Activated CD4-positive, alpha-beta memory T cell treated with anti-CD3 and anti-CD28 coated beads, Interleukin-2, amount 10 ng/mL, durations not matched to agents 7 days and 5 days (primary cell): ENCODE results near the gene KCNE2. TPM values are rescaled to one million over a fixed set of nuclear protein-coding genes. Genes with fewer than 3 reads are reported as not detected.

Experiments used
- CTCF ChIA-PET: fragments of 350-600 bp; sonication (Branson Sonifier 250); formaldehyde crosslinking; loops from one replicate; lab custom pipeline; 2021; ENCODE audit warnings: antibody characterized with exemption, inconsistent platforms; lab: Charles Lee
- POLR2A ChIA-PET: fragments of 350-600 bp; sonication (Branson Sonifier 250); formaldehyde crosslinking; loops from one replicate; lab custom pipeline; 2021; ENCODE audit warnings: antibody characterized with exemption; lab: Charles Lee
- DNase-seq: peaks from one replicate; pipeline ENCODE4 v3.0.0-alpha.2; 2020
- H3K27ac Mint-ChIP-seq: one replicate; pipeline ENCODE4 v1.8.0; 2021; ENCODE audit warnings: mild to moderate bottlenecking, mixed read lengths
- H3K27me3 Mint-ChIP-seq: one replicate; pipeline ENCODE4 v1.8.0; 2021; ENCODE audit warnings: mixed read lengths
- H3K36me3 Mint-ChIP-seq: one replicate; pipeline ENCODE4 v1.8.0; 2021; ENCODE audit warnings: low read depth, mixed read lengths
- H3K4me1 Mint-ChIP-seq: one replicate; pipeline ENCODE4 v1.8.0; 2021; ENCODE audit warnings: mixed read lengths
- H3K4me3 Mint-ChIP-seq: one replicate; pipeline ENCODE4 v1.8.0; 2021; ENCODE audit warnings: mild to moderate bottlenecking, mixed read lengths
- H3K9me3 Mint-ChIP-seq: one replicate; pipeline ENCODE4 v1.8.0; 2021; ENCODE audit warnings: mixed read lengths
- total RNA-seq, 2 experiments: library from RNA; stranded (reverse); gene quantifications; one replicate each; pipeline ENCODE4 v1.2.3, GENCODE V29; 2021

KCNE2 gene
- total RNA-seq, 2 experiments from 2014 or later: not detected

GRCh38 chr21:34342476-34342875 is 21.3 kb upstream of the KCNE2 start:
- H3K27me3 Mint-ChIP-seq: peaks cover 10% of the 10 kb centered on the region
- H3K4me3 Mint-ChIP-seq: no peak overlapping the region
- H3K27ac Mint-ChIP-seq: no peak overlapping the region
- H3K36me3 Mint-ChIP-seq: no peaks in the 10 kb centered on the region
- peaks cover 8% of the 10 kb centered on the region for H3K4me1 Mint-ChIP-seq
- POLR2A ChIA-PET: no interaction called here
- CTCF ChIA-PET: interaction anchor here (0.6 kb wide), 1 partner anchor 139 kb away, joined by 4 read pairs; no protein-coding TSS in a partner anchor
- no peaks in the 10 kb centered on the region for H3K9me3 Mint-ChIP-seq
- DNase-seq: no peak

- no peak overlapping the region for H3K27ac Mint-ChIP-seq
- peaks cover 10% of the 10 kb centered on the region for H3K27me3 Mint-ChIP-seq
- ChIA-PET POLR2A (interaction anchor here (1.0 kb wide), 1 partner anchor 419 kb away, joined by 4 read pairs; no protein-coding TSS in a partner anchor), CTCF (interaction anchor here (2.4 kb wide), 1 partner anchor 420 kb away, joined by 8 read pairs; no protein-coding TSS in a partner anchor)
- peaks cover 12% of the 10 kb centered on the region for H3K4me1 Mint-ChIP-seq
- no peak for DNase-seq
- H3K36me3 Mint-ChIP-seq: no peaks in the 10 kb centered on the region
- no peaks in the 10 kb centered on the region for H3K9me3 Mint-ChIP-seq
- no peak overlapping the region for H3K4me3 Mint-ChIP-seq
These were observed 20.5 kb upstream of the KCNE2 start for GRCh38 chr21:34343347-34343746.

DNA sequence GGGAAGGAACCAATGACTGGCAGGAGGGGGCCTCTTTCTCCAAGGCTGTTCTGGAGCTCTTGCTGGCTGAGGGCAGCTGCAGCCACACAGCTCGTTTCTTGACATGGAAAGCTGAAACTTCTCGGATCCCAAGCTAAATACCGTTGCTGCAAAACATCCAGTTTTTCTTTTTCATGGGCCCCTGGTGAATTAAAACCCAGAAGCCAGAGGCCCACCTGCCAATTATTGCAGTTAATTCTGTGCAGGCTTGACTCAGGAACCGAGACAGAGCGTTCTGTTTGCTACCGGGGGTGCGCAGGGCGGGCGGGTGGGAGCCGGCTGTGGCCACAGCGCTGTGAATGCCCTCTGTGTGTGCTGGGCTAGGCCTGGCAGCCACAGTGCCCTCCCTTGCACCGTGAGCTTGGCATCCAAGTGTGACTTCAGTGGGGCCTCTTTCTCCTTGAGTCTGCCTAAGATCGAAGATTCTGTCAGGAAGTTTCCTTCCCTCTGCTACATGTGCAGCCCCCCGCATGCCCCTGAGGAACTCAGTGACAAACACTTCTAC is 19.9 kb upstream of the KCNE2 start:
- peaks cover 12% of the 10 kb centered on the region for H3K4me1 Mint-ChIP-seq
- POLR2A ChIA-PET: interaction anchor here (1.0 kb wide), 1 partner anchor 420 kb away, joined by 4 read pairs; no protein-coding TSS in a partner anchor
- no peaks in the 10 kb centered on the region for H3K36me3 Mint-ChIP-seq
- no peak overlapping the region for H3K4me3 Mint-ChIP-seq
- H3K27me3 Mint-ChIP-seq: peaks cover 10% of the 10 kb centered on the region
- no peak overlapping the region for H3K27ac Mint-ChIP-seq
- DNase-seq: no peak
- CTCF ChIA-PET: interaction anchor here (2.4 kb wide), 1 partner anchor 420 kb away, joined by 8 read pairs; no protein-coding TSS in a partner anchor
- no peaks in the 10 kb centered on the region for H3K9me3 Mint-ChIP-seq

GRCh38 chr21:34344584-34344983 is 19.2 kb upstream of the KCNE2 start:
- Mint-ChIP-seq H3K36me3 (no peaks in the 10 kb centered on the region), H3K27me3 (peaks cover 10% of the 10 kb centered on the region), H3K27ac (no peak overlapping the region), H3K4me3 (no peak overlapping the region), H3K9me3 (no peaks in the 10 kb centered on the region), H3K4me1 (peaks cover 12% of the 10 kb centered on the region)
- ChIA-PET CTCF (interaction anchor here (2.4 kb wide), 1 partner anchor 421 kb away, joined by 8 read pairs; no protein-coding TSS in a partner anchor), POLR2A (no interaction called here)
- no peak for DNase-seq

DNA sequence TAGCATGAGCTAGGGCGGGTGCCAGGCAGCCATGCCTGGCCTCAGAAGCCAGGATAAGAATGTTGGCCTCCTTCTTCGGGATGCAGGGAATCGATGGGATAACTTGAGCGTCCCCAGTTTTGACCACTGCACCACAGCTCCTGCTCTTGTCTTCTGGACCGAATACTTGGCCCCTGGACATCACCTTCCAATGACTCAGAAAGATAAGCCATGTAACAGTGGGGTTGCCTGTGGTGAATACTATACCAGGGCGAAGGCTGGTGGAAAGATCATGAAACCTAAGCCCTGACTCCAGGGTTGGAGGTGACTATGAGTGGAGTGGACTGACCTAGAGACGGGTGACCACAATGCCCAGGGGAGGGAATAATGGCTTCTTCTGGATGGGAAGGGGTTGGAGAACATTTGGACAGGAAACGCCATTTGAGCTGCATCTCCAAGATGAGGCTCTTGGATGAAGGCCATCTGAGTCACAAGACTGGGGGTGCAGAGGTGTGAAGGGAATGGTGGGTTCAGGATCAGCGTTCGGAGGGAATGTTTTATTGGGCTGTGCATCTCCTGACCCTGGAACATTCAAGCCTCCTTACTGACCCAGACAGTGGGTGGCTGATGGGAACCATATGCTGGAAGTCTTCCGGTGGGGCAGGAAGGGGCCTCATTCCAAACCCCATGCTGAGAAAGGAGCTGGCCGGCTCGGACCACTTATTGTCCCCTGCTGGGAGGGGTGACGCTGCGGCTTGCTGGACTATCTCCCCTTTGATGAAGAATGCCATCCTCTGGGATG is 18.5 kb upstream of the KCNE2 start:
- no peak overlapping the region for H3K4me3 Mint-ChIP-seq
- H3K27ac Mint-ChIP-seq: no peak overlapping the region
- no peak for DNase-seq
- H3K27me3 Mint-ChIP-seq: peaks cover 10% of the 10 kb centered on the region
- POLR2A ChIA-PET: interaction anchor here (1.2 kb wide), 1 partner anchor 421 kb away, joined by 6 read pairs; no protein-coding TSS in a partner anchor
- H3K9me3 Mint-ChIP-seq: no peaks in the 10 kb centered on the region
- H3K4me1 Mint-ChIP-seq: peaks cover 8% of the 10 kb centered on the region
- CTCF ChIA-PET: interaction anchor here (0.9 to 7.9 kb wide), 3 partner anchors 101 to 424 kb away, joined by 3 to 253 read pairs (median 8); no protein-coding TSS in a partner anchor
- no peaks in the 10 kb centered on the region for H3K36me3 Mint-ChIP-seq

DNA sequence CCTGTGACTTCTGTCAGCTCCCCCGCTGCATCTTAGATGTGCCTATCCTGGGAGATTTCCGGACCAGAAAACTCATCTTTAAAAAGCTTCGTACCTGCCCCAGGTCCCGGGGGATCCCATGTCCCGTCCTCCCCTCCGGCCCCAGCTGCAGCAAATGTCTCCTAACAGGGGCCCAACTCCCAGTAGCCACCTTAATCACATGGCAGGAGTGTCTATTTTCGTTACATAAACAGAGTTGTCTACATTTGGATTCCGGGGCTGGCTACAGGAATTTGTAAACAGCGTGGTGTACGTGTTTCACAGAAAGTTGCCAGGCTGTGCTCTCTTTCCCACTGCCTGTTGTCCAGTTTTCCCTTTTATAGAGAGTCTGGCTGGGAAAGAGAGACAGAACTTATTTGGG is 17.9 kb upstream of the KCNE2 start:
- ChIA-PET POLR2A (interaction anchor here (1.2 kb wide), 1 partner anchor 421 kb away, joined by 6 read pairs; no protein-coding TSS in a partner anchor), CTCF (interaction anchor here (0.9 to 7.9 kb wide), 2 partner anchors 101 to 425 kb away, joined by 3 to 253 read pairs; no protein-coding TSS in a partner anchor)
- no peaks in the 10 kb centered on the region for H3K9me3 Mint-ChIP-seq
- peaks cover 7% of the 10 kb centered on the region for H3K27me3 Mint-ChIP-seq
- DNase-seq: no peak
- no peak overlapping the region for H3K27ac Mint-ChIP-seq
- no peaks in the 10 kb centered on the region for H3K36me3 Mint-ChIP-seq
- peaks cover 4% of the 10 kb centered on the region for H3K4me1 Mint-ChIP-seq
- no peak overlapping the region for H3K4me3 Mint-ChIP-seq

- DNase-seq: no peak
- ChIA-PET POLR2A (interaction anchor here (1.9 kb wide), 1 partner anchor 425 kb away, joined by 17 read pairs; no protein-coding TSS in a partner anchor), CTCF (interaction anchor here (0.8 to 7.9 kb wide), 7 partner anchors 10 to 455 kb away, joined by 3 to 253 read pairs (median 12); partner anchors contain the start of genes MRPS6 and SLC5A3)
- H3K27me3 Mint-ChIP-seq: peaks cover 11% of the 10 kb centered on the region
- H3K27ac Mint-ChIP-seq: no peak overlapping the region
- no peaks in the 10 kb centered on the region for H3K36me3 Mint-ChIP-seq
- H3K4me1 Mint-ChIP-seq: peaks cover 4% of the 10 kb centered on the region
- no peak overlapping the region for H3K4me3 Mint-ChIP-seq
- H3K9me3 Mint-ChIP-seq: no peaks in the 10 kb centered on the region
These were observed 14.8 kb upstream of the KCNE2 start for GRCh38 chr21:34348890-34349519.

- peak; percentile 37 for DNase-seq
- H3K9me3 Mint-ChIP-seq: no peaks in the 10 kb centered on the region
- POLR2A ChIA-PET: no interaction called here
- no peak overlapping the region for H3K27ac Mint-ChIP-seq
- CTCF ChIA-PET: interaction anchor here (7.9 kb wide), 1 partner anchor 431 kb away, joined by 253 read pairs; no protein-coding TSS in a partner anchor
- H3K4me3 Mint-ChIP-seq: no peak overlapping the region
- peaks cover 21% of the 10 kb centered on the region for H3K27me3 Mint-ChIP-seq
- peaks cover 4% of the 10 kb centered on the region for H3K4me1 Mint-ChIP-seq
- H3K36me3 Mint-ChIP-seq: no peaks in the 10 kb centered on the region
These were observed 12.0 kb upstream of the KCNE2 start for GRCh38 chr21:34351786-34352241.

DNA sequence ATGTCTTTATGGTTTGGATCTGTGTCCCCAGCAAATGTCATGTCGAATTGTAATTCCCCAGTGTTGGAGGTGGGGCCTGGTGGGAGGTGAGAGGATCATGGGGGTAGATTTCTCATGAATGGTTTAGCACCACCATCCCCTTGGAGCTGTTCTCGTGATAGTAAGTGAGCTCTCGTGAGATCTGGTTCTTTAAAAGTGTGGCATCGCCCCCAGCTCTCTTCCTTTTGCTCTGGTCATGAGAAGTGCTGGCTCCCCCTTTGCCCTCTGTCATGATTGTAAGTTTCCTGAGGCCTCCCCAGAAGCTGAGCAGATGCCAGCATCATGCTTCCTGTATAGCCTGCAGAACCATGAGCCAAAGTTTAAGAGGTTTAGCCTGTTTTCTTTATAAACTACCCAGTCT is 11.2 kb upstream of the KCNE2 start:
- H3K36me3 Mint-ChIP-seq: no peaks in the 10 kb centered on the region
- CTCF ChIA-PET: interaction anchor here (7.9 kb wide), 1 partner anchor 431 kb away, joined by 253 read pairs; no protein-coding TSS in a partner anchor
- H3K4me3 Mint-ChIP-seq: no peak overlapping the region
- DNase-seq: no peak
- peaks cover 23% of the 10 kb centered on the region for H3K27me3 Mint-ChIP-seq
- no peak overlapping the region for H3K27ac Mint-ChIP-seq
- no peaks in the 10 kb centered on the region for H3K9me3 Mint-ChIP-seq
- peaks cover 4% of the 10 kb centered on the region for H3K4me1 Mint-ChIP-seq
- POLR2A ChIA-PET: no interaction called here

DNA sequence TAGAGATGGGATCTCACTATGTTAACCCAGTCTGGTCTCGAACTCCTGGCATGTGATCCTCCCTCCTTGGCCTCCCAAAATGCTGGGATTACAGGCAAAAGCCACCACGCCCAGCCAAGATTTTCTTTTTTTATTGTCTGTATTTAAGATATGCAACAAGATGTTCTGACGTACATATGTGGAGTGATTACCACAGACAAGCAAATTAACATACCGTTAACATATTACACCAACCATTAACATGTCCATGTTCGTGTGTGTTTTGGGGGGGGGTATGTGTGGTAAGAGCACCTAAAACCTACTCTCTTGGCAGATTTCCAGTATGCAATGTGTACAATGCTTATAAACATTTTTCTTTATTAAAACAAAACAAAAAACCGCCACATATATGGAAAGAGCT is 10.6 kb upstream of the KCNE2 start:
- ChIA-PET POLR2A (no interaction called here), CTCF (interaction anchor here (7.9 kb wide), 1 partner anchor 432 kb away, joined by 253 read pairs; no protein-coding TSS in a partner anchor)
- no peaks in the 10 kb centered on the region for H3K36me3 Mint-ChIP-seq
- peaks cover 25% of the 10 kb centered on the region for H3K27me3 Mint-ChIP-seq
- no peak overlapping the region for H3K4me3 Mint-ChIP-seq
- H3K4me1 Mint-ChIP-seq: no peaks in the 10 kb centered on the region
- DNase-seq: no peak
- H3K9me3 Mint-ChIP-seq: no peaks in the 10 kb centered on the region
- H3K27ac Mint-ChIP-seq: no peak overlapping the region

GRCh38 chr21:34354836-34355235 is 9.0 kb upstream of the KCNE2 start:
- ChIA-PET POLR2A (no interaction called here), CTCF (interaction anchor here (0.7 to 1.6 kb wide), 4 partner anchors 12 to 442 kb away, joined by 3 to 9 read pairs (median 4); no protein-coding TSS in a partner anchor)
- no peak overlapping the region for H3K27ac Mint-ChIP-seq
- no peak for DNase-seq
- H3K4me1 Mint-ChIP-seq: no peaks in the 10 kb centered on the region
- peaks cover 34% of the 10 kb centered on the region for H3K27me3 Mint-ChIP-seq
- no peaks in the 10 kb centered on the region for H3K36me3 Mint-ChIP-seq
- no peak overlapping the region for H3K4me3 Mint-ChIP-seq
- H3K9me3 Mint-ChIP-seq: no peaks in the 10 kb centered on the region

DNA sequence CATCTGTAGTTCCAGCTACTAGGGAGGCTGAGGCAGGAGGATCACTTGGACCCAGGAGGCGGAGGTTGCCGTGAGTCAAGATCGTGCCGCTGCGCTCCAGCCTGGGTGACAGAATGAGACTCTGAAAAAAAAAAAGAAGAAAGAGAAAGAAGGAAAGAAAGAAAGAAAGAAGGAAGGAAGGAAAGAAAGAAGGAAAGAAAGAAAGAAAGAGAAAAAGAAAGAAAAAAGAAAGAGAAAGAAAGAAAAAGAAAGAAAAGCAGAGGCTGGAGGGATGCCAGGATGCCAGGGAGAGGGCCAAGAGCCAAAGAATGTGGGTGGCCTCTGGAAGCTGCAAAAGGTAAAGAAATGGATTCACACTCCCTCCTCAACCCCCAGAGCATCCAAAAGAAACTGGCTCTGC is 8.2 kb upstream of the KCNE2 start:
- H3K36me3 Mint-ChIP-seq: no peaks in the 10 kb centered on the region
- no peak overlapping the region for H3K4me3 Mint-ChIP-seq
- peaks cover 34% of the 10 kb centered on the region for H3K27me3 Mint-ChIP-seq
- ChIA-PET POLR2A (no interaction called here), CTCF (interaction anchor here (1.6 to 1.8 kb wide), 2 partner anchors 8 to 432 kb away, joined by 6 to 9 read pairs; no protein-coding TSS in a partner anchor)
- DNase-seq: no peak
- no peak overlapping the region for H3K27ac Mint-ChIP-seq
- H3K4me1 Mint-ChIP-seq: no peaks in the 10 kb centered on the region
- no peaks in the 10 kb centered on the region for H3K9me3 Mint-ChIP-seq
